OCI-M2 (cell line): ENCODE data around the gene ACSL3.
"Not testable (repeated sequence)": the region's sequence is repeated elsewhere in the genome, so short reads cannot be mapped to it uniquely, and the experiment has no call there.

Source experiments
- DNase-seq: peaks from one replicate; lab custom pipeline; 2025; ENCODE audit not compliant: unreplicated experiment; lab: John Stamatoyannopoulos, UW

ACSL3 gene

GRCh38 chr2:222907790-222908441 lies 47.1 kb downstream of the ACSL3 start:
- DNase-seq, result no peak

- DNase-seq, result no peak
Measured at GRCh38 chr2:222909286-222909685, 48.5 kb downstream of the ACSL3 start.

GRCh38 chr2:222912117-222912516 lies 51.3 kb downstream of the ACSL3 start:
- no peak for DNase-seq

- DNase-seq, result no peak
Measured at GRCh38 chr2:222912776-222913175, 51.9 kb downstream of the ACSL3 start.

- no peak for DNase-seq
Measured at GRCh38 chr2:222915092-222915957, 54.5 kb downstream of the ACSL3 start.

GRCh38 chr2:222916229-222917197 lies 55.7 kb downstream of the ACSL3 start:
- DNase-seq, result no peak

- not testable (repeated sequence) for DNase-seq
Measured at GRCh38 chr2:222917212-222917611, 56.4 kb downstream of the ACSL3 start.

- no peak for DNase-seq
Measured at GRCh38 chr2:222919841-222920526, 59.1 kb downstream of the ACSL3 start.

GRCh38 chr2:222920657-222921186 lies 59.9 kb downstream of the ACSL3 start:
- DNase-seq, result no peak

GRCh38 chr2:222922019-222922800 lies 61.4 kb downstream of the ACSL3 start:
- no peak for DNase-seq

GRCh38 chr2:222926915-222927314 lies 66.1 kb downstream of the ACSL3 start:
- no peak for DNase-seq

GRCh38 chr2:222927600-222927999 lies 66.8 kb downstream of the ACSL3 start:
- DNase-seq, result no peak

GRCh38 chr2:222928335-222928734 lies 67.5 kb downstream of the ACSL3 start:
- DNase-seq, result no peak

GRCh38 chr2:222930862-222931261 lies 70.0 kb downstream of the ACSL3 start:
- DNase-seq, result no peak

GRCh38 chr2:222931659-222932058 lies 70.8 kb downstream of the ACSL3 start:
- no peak for DNase-seq

GRCh38 chr2:222933458-222933857 lies 72.6 kb downstream of the ACSL3 start:
- no peak for DNase-seq

- no peak for DNase-seq
Measured at GRCh38 chr2:222935688-222936298, 75.0 kb downstream of the ACSL3 start.

- no peak for DNase-seq
Measured at GRCh38 chr2:222936705-222937104, 75.9 kb downstream of the ACSL3 start.

- DNase-seq, result no peak
Measured at GRCh38 chr2:222938327-222938726, 77.5 kb downstream of the ACSL3 start.
